ENCODE measurements around the gene ZNF48.

The ZNF48 gene

DNA sequence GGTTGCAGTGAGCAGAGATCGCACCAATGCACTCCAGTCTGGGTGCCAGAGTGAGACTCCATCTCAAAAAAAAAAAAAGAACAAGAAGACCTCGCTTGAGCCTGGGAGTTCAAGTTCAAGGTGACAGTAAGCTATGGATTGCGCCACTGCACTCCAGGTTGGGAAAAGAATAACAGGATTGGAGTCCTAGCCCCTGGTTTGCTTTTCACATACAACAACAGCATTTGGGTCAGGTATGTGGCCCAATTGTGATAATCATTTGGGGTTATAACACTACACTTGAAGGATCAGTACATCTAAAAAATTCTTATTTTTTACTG, 53.9 kb downstream of the ZNF48 start:
- no peak for DNase-seq
- no peak overlapping the region for H3K9ac ChIP-seq (ENCODE audit: low read length)
- TF ChIP-seq CTCF (IDR thresholded peaks at IDR 0.05; ENCODE audit: low read length) (no peak), EZH2phosphoT487 (IDR thresholded peaks at IDR 0.05; ENCODE audit: low read length) (no peak), EZH2 (optimal IDR thresholded peaks at IDR 0.05; ENCODE audit: low read depth, low read length) (no peak)
- H3K9me2 ChIP-seq (replicated peaks; ENCODE audit: insufficient read depth, low read length) = no peaks in the 10 kb centered on the region
- H3K27ac ChIP-seq (ENCODE audit: low read length) = no peak overlapping the region
- no peaks in the 10 kb centered on the region for H4K20me1 ChIP-seq (ENCODE audit: insufficient read depth, low read length)
- no peaks in the 10 kb centered on the region for H3K9me3 ChIP-seq (replicated peaks; ENCODE audit: insufficient read depth, low read length)
- H2AFZ ChIP-seq (ENCODE audit: low read length) = no peak overlapping the region
- no peak overlapping the region for H3K4me2 ChIP-seq (ENCODE audit: low read depth, low read length)
- H3K79me2 ChIP-seq (ENCODE audit: low read length) = peaks cover 14% of the 10 kb centered on the region
- H3F3A ChIP-seq (ENCODE audit: insufficient read depth, low read length) = no peaks in the 10 kb centered on the region
- H3K36me3 ChIP-seq (replicated peaks; ENCODE audit: insufficient read depth, low read length) = no peaks in the 10 kb centered on the region
- H3K4me1 ChIP-seq (ENCODE audit: low read length) = peaks cover 13% of the 10 kb centered on the region
- H3K4me3 ChIP-seq (ENCODE audit: low read length) = no peak overlapping the region
- no peaks in the 10 kb centered on the region for H3K27me3 ChIP-seq (replicated peaks; ENCODE audit: insufficient read depth, low read length)
